NCI-H146 (cell line): ENCODE results near the gene LRRC15.

Experiments used
- DNase-seq: peaks from one replicate; lab custom pipeline; 2025; lab: John Stamatoyannopoulos, UW

The LRRC15 gene

DNA sequence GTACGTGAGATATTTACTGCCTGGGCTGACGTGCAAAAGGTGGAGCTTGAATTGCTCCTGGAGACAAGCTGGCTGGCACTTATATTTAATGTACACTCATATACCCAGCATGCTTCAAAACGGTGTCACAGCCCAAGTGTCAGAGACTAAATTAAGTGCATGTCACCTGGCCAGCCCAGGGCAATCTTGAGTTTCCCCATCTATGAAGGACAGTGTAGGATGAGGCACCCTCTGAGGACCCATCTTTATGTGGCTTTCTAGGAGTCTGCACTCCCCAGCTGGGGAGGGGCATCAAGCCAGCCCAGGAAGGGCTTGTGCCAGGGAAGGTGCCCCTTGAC lies 5.3 kb downstream of the LRRC15 start:
- DNase-seq, result no peak

DNA sequence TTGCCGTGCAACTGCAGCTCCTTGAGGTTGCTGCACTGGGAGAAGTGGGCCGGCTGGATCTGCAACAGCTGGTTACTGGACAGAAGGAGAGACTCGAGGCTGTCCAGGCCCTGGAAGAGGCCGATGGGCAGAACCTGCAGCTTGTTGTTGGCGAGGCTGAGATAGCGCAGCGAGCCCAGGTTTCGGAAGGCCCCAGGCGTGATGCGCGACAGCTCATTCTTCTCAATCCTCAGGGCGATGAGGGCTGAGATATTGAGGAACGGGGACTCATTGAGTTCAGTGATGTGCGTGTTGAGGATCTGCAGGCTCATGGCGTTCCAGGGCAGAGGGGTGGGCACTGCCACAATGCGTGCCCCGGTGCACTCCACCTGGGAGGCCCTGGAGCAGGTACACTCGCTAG lies 9.0 kb downstream of the LRRC15 start:
- no peak for DNase-seq

DNA sequence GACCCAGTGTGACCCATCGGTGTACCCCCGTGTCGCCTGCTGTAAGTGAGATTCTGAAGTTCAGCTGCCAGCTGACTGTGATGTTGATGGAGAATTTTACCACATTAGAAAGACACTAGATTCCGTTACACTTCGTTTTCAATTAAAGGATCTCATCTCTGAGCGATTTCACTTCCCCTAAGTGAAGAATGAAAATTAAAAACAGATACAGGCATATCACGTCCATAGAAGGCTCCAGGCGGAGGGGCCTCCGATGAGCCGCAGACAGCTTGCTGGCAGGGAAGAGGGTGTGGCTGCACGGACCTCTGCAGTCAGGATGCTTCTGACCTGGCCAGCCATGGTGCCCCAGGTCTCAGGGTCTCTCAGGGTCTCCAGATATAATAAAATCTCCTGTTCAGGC lies 11.9 kb downstream of the LRRC15 start:
- no peak for DNase-seq

DNA sequence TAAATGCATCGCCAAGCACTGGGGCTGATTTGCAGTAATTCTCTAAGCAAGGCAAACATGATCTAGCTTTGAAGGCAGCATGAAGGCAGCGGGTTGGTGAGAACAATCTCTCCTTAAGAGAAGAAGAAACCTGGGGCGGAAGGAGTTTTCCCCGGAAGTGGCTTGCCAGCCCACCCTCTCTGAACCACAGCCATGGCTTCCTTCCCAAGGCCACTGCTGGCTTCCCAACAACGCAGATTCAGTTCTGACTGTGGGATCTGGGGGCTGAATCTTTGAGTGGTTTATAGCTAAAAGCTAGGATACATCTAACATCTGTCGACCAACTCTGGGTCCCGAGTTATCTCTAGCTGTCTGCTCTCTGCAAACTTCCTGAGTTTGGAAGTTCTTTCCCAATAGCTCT lies 14.2 kb downstream of the LRRC15 start:
- DNase-seq, result no peak

DNA sequence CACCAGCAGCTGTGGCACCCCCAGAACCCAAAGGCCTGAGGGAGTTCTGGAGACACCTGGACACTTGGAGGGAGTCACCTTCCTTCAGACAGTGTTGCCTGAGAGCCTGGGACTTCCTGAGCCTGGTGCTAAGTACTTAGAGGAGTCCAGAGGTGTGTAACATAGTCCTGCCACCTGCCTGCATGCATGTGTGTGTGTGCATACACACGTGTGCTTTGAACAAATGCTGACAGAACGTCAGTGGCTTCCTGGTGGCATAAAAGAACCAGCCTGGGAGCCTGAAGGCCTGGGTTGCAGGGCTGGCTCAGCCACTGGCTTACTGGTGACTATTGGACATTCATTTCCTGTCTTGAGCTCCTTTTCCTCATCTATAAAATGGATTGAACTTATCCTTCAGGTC lies 15.2 kb downstream of the LRRC15 start:
- no peak for DNase-seq

DNA sequence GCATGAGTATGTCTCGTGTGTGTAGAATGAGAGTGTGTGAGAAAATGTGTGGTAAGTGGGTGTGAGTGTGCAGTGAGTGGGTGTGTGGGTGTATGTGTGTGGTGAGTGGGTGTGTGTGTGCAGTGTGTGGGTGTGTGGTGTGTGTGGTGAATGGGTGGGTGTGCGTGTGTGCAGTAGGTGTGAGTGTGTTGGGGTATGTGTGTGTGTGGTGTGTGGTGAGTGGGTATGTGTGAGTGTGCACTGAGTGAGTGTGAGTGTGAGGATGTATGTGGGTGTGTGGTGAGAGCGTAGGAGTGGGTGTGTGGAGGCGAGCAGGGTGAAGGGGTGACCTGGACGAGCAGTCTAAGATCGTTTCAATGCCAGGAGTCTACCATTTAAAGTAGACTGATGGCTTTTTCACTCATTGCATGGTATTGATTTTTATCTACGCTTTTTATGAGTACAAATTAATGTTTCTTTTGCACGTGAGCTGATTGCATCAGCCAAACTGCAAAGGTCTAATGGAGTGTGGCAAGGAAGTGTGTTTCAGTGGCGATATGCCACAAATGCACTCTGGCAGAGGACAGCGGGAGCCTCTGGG lies 16.8 kb downstream of the LRRC15 start:
- DNase-seq, result no peak

DNA sequence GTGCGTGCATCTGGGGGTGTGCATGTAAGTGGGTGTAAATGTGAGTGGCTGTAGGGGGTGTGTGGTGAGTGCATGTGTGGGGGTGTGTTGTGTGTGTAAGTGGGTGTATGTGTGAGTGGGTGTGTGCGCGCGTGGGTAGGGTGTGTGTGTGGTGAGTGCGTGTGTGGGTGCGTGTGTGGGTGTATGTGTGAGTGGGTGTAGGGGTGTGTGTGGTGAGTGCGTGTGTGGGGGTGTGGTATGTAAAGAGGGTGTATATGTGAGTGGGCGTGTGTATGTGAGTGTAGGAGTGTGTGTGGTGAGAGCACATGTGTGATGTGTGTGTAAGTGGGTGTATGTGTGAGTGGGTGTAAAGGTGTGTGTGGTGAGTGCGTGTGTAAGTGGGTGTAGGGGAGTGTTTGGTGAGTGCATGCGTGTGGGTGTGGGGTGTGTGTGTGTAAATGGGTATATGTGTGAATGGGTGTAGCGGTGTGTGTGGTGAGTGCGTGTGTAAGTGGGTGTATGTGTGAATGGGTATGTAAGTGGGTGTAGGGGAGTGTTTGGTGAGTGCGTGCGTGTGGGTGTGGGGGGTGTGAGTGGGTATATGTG lies 17.5 kb downstream of the LRRC15 start:
- no peak for DNase-seq

DNA sequence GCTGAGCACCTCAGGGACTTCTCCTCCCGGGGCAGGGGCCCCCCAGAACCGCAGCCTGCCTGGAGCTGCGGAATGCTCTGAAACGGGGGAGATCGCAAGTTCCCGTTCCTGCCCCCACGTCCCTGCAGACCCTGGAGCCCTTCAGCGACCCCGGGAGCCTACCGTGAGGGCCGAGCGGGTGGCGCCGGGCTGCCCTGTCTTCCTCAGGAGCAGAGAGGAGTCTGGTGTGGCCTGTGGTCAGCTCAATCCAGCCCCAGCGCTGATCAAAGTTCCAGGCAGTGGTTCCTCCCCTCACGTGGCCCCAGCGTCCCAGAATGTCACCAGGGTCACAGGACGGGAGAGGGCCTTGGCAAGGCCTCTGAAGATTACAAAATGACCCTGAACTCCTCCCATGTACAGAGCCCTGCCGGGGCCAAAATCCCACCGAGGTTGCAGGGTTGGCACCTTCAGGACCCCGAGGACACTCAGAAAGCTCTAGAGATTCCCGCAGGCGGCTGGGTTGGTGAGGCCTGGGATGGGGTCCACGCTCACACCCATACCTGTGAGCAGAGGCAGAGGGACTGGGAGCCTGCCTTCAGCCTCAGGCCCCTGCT lies 18.4 kb downstream of the LRRC15 start, which contains the start of gene CPN2:
TSS of gene CPN2 (minus strand) at position 249 of the 593 bp plus-strand sequence. CDS start 8,626 bp downstream, outside the sequence.
- no peak for DNase-seq

DNA sequence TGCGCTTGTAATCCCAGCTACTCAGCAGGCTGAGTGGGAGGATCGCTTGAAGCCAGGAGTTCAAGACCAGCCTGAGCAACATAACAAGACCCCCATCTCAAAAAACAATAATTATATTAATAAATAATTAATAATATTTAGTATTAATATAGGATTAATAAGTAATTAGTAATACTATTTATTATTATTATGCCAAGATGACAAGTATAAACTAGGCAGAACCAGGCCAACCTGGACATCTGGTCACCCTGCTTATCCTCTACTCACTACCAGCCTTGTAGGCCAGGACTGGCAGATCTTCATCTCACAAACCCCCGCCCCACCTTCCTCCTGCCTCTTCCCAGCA lies 18.8 kb downstream of the LRRC15 start:
- DNase-seq, result no peak

DNA sequence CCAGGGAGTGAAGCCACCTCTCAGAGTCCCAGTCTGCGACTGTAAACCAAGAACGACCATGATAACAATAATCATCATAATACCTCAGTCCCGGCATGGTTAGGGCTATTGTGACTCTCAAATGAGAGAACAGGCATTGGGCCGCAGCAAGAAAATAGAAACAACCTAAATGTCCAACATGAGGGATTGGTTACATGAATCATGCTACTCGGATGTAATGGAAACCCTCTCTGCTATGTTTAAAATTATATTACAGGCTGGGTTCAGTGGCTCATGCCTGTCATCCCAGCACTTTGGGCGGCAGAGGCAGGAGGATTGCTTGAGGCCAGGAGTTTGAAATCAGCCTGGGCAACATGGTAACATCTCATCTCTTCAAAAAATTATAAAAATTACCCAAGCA lies 21.2 kb downstream of the LRRC15 start:
- DNase-seq, result no peak

DNA sequence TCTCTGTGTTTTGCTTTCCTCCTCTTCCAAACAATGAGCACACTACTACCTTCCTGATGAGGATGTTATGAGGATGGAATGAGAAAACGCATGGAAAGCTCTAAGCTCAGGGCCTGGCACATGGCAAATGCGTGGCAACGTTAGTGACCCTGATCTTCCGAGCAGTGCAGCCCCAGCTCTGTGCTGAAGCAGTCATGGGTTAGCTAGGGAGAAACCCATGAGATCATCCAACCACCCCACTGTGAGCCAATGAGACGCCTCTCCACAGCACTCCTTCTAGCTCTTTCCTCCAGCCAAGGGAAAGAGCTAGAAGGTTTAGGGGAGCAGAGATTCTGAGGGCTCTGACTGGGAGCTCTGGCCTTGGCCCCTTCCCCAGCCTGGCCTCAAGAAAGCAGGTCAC lies 22.9 kb downstream of the LRRC15 start:
- DNase-seq, result no peak

DNA sequence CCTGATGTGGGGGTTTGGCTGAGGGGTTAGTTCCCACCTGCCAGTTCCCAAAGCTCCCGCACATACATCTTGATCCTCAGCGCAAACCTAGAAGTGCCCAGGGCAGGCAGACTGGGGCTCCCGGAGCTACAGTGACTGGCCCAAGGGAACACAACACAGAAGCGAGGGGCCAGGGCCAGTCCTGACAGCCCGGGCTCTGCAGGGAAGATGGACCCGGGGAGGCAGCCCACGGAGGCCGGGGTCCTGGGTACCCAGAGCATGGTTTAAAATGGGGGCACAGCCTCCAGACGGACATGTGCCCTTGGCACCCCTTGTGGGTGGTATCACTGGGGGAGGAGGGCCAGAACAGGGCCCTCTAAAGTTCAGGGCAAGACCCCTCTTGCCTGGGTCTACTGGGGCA lies 23.5 kb downstream of the LRRC15 start:
- DNase-seq, result no peak

DNA sequence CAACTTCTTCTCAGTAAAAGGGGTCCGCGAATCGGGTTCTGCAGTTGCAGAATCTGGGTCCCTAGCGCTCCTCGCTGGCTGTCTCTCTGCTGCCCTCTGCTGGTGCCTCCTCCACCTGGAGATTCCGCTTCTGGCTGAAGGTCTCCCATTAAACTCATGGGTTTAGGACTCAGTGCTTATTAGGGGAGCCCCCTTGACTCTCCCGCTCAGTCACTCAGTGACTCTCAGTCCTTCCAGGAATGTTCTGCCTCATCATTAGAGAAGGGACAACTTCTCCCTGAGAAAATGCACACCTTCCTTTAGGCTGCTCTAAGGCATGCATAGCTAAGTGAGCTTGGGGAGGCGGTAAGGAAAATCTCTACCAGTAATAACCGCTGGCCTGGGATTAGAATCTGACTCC lies 25.5 kb downstream of the LRRC15 start:
- peak; percentile 78 for DNase-seq

DNA sequence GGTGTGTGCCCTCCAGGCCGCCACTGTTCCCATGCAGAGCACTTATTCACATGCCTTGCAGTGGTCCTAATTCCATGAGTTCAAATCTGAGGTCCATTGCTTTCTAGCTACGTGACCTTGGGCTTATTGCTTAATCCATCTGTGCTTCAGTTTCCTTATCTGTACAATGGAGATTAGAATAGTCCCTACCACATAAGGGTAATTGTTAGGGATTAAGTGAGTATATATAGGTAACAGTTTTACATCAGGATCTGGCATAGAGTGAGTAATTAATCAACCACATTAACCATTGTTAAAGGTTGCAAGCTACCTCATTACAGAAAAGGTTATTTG lies 26.0 kb downstream of the LRRC15 start:
- no peak for DNase-seq

DNA sequence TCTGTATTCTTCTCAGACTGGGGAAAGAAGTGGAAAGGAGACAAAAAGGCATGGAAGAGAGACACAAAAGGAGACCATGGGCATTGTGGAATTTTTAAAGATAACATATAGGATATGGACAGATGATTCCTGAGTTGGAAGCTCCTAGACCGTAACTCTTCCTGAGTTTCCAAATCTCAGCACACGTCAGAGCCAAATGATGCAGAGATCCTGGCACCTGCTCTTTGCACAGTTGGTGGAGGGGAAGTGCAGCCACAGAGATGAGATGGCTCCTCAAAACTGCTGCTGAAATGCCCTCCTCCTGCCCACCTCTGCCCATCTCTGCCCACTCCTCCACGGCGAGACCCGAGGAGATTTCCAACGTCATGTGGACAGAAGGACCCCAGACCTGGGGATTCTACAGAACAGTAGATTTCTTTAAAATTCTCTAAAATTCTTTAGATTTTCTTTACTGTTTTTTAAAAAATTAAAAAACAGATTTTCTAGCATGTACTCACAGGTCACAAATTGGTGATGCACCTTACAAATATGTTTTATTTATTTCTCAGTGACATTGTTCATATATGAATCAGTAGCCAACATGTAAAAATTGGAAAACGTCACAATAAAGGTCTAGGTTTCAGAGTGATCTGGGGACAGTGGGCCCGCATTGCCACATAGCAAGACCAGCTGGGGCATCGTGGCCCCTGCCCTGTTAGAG lies 26.5 kb downstream of the LRRC15 start:
- DNase-seq, result no peak

DNA sequence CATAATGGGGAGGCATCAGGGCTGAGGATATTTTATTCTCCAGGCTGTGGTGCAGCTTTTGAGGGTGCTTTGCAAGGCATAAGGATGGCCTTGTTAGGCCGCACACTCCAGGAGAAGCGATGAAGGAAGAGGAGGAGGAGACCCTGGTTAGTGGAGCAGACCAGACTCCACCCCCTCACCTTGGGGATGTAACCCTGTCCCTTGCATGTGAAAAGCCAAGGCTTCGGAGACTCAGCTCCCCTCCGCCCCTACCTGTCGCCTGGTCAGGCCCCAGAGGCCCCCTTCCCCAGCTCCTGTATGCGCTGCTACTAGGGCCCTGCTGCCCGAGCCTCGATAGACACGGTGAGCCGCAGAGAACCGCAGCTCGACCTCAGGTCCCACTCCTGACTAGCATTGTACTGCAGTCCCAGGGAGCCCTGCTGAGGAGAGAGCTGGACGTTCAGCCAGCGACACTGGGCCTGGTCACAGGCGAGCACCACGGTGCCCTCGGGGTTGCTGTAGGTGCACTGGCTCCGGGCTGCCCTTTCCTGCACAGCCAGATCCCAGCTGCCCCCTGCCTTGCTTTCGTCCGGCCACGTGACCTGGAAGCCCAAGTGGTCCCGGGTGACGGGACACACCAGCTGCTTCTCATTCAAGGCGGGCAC lies 28.7 kb downstream of the LRRC15 start:
- DNase-seq, result no peak

DNA sequence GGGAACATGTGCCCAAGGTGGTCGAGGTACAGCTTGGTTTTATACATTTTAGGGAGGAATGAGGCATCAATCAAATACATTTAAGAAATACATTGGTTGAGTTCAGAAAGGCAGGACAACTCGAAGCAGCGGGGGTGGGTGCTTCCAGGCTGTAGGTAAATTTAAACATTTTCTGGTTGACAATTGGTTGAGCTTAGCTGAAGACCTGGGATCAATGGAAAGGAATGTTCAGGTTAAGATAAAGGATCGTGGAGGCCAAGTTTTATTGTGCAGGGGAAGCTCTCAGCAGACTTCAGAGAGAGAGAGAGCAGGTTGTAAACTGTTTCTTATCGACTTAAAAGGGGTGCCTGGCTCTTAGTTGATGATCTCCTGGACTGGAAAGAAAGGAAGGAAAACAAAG lies 29.7 kb downstream of the LRRC15 start:
- no peak for DNase-seq

DNA sequence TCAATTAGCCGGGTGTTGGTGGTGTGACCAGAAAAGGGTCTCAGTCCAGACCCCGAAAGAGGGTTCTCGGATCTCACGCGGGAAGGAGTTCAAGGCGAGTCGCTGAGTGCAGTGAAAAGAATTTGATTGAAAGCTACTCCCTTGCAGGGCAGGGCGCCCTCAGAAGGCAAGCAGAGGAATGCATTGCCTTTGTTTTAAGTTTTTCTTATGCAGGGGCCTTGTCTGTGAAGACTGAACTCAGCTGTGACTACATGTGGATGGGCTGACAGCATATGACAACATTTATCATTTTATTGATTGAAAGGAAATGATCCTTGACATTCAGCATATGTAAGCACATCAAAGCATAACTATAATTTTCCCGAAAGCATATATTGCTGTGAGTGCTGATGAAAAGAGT lies 30.2 kb downstream of the LRRC15 start:
- no peak for DNase-seq

DNA sequence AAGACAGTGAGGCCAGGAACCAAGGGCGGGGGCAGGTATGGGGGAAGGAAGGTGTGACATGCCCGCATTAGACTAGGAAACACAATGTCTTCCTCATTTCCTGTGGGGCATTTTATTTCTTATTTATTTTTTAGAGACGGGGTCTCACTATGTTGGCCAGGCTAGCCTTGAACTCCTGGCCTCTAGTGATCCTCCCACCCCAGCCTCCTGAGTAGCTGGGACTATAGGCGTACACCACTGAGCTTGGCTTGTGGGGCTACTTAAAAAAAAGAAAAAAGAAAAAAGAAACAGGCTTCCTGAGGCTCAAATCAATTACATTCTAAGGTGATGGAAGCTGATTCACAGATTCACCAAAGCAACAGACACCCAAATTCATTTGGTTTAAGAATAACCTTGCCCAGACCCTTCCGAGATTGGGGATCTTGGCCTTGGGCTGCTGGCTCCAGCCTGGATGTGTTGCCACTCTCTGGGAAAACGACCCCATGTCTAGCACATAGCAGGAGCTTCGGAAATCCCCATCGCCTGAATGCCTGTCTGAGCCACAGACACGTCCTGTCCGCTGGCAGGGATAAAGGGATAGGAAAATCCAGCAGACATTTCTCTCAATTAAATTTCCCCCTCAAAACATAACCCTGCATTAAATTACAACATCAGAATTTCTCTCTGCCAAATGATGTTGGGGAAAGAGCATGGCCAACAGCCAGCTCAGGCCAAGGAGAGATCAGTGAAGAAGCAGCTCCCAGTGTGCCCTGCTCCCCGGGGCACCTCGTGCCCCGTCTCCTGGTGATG lies 31.4 kb downstream of the LRRC15 start:
- DNase-seq, result no peak

DNA sequence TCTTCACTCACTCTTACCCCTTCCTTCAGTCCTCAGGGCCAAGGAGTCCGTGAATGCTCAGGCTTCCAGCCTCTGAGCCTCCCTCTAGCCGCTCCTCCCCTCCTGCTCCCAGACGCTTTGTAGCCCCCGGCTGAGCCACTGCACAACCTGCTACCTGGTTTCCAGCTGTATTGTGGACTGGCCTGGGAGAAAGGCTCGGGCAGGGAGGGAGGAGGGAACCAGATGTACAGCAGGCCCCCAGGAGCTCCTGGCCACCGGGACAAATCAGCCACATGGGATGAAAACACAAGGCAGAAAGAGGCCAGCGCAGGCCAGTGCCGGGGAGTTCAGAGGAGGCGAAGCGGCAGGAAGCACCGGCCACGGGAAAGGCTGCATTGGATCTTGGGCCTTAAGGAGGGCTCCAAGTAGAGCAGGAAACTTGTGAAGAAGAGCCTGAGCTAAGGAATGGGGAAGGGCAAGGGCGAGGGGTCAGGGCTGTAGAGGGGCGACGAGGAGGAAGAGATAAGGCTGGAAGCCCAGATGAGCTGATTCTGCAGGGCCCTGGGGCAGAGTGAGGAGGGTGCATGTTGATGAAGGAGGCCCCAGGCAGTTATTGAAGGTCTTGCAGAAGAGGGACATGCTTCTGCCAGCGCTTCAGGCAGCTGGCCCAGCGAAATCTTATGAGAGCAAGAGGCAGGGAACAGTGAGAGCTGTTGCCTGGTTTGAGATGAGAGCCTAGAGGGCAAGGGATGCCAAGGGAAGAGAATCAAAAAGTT lies 32.8 kb downstream of the LRRC15 start:
- DNase-seq, result no peak

DNA sequence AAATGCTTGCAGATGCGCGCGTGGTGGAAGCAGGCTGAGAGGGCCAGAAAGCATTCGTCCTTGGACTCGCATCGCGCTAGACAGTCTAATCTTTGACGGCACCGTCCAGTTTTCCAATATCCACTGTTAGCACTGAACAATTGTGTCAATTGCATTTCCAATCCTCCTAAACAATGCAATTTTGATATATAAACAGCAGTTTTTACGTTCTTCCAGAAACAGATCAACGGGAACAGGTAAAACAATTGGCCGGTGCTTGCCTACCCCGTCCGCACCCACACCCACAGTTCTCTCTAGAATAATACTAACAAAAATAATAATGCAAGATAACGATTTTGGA lies 35.6 kb downstream of the LRRC15 start:
- no peak for DNase-seq
